Heart left ventricle (tissue), 13 donors: Measurements from ENCODE around the gene TAF13.

Source experiments
- CTCF ChIP-seq, 12 donors: fragments of 200-600 bp; sonication (generic) in 4 of 12; IDR thresholded peaks; one replicate each; pipeline versions ENCODE4 v1.5.0 to v1.8.0; 2018 to 2022; ENCODE audit warnings: antibody characterized with exemption in 12 of 12, mild to moderate bottlenecking in 5 of 12
- POLR2A ChIP-seq, 2 donors: fragments of 450-650 bp; IDR thresholded peaks; one replicate each; pipeline ENCODE4 v1.6.1; 2017; ENCODE audit warnings: antibody characterized with exemption in 2 of 2, mild to moderate bottlenecking in 2 of 2, moderate library complexity in 2 of 2
- donor health status: ischemic (EF 13 %, LVEDD 7.1; RV severe dilation, severe dysfunction).
- donor health status: DM: no; HTN: yes; CAD: no.
- donor health status: DM: no; HTN: no; CAD: no.
- donor health status: ischemic (EF 25% LVEDD 6.9; RV normal size, moderate dysfunction).
- donor health status: ischemic (EF 25% LVEDD 5.7; RV mildly dilated, moderate dysfunction).
- donor health status: ischemic (EF 35%, LVEDD 5.7; RV mildly dilated, moderate dysfunction).
- donor health status: nonischemic (EF 11% LVEDD 7.7; RV severe dilation, severe dysfunction).
- donor health status: DM: yes; HTN: yes; CAD: no.
- donor health status: PGD.
- donor health status: ischemic (EF 29% LVEDD 5.4; RV normal size, mild dysfunction).
- donor health status: nonischemic (EF 23%, LVEDD 6.1; RV moderate dilation, normal function).

GRCh38 chr1:109113590-109114341 is 38.0 kb upstream of the TAF13 start, which contains the start of gene ELAPOR1:
- TF ChIP-seq CTCF (IDR thresholded peaks at IDR 0.05) (no peak), POLR2A (IDR thresholded peaks at IDR 0.05) (no peak)
